GM18868 (cell line): ENCODE measurements around the gene KASH5.
"Not testable (repeated sequence)": the region's sequence is repeated elsewhere in the genome, so short reads cannot be mapped to it uniquely, and the experiment has no call there.

Experiments used
- ATAC-seq: cut with Tn5 transposase; IDR thresholded peaks from one replicate; pipeline ENCODE4 v1.9.1; 2021; ENCODE audit warnings: mild to moderate bottlenecking, moderate library complexity; ENCODE audit not compliant: unreplicated experiment

KASH5 gene

GRCh38 chr19:49453757-49454240 lies 65.8 kb downstream of the KASH5 start:
- no peak for ATAC-seq

DNA sequence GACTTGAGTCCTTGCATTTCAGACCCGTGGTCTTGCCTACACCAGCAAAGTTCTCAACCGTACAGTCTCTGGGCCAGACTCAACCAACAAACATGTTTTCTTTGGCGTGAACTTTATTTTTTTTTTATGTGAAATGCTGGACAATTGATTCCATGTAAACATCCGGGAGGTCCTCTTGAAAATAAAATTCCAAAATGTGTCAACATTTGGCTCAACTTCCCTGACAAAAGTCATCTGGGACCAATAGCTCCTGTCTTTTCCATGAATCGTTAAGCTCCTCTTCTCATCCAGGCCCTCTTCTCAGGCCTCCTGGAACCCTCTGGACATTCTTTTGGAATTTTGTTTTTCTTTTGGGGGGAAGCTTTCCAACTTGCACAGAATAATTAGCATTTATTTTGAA lies 67.7 kb downstream of the KASH5 start:
- no peak for ATAC-seq

GRCh38 chr19:49456326-49456725 lies 68.3 kb downstream of the KASH5 start:
- no peak for ATAC-seq

GRCh38 chr19:49458567-49458903 lies 70.5 kb downstream of the KASH5 start:
- no peak for ATAC-seq

GRCh38 chr19:49459388-49459787 lies 71.3 kb downstream of the KASH5 start:
- ATAC-seq = no peak

GRCh38 chr19:49461130-49461529 lies 73.1 kb downstream of the KASH5 start:
- ATAC-seq = not testable (repeated sequence)

- ATAC-seq = no peak
These were observed 73.6 kb downstream of the KASH5 start for GRCh38 chr19:49461656-49462055.

DNA sequence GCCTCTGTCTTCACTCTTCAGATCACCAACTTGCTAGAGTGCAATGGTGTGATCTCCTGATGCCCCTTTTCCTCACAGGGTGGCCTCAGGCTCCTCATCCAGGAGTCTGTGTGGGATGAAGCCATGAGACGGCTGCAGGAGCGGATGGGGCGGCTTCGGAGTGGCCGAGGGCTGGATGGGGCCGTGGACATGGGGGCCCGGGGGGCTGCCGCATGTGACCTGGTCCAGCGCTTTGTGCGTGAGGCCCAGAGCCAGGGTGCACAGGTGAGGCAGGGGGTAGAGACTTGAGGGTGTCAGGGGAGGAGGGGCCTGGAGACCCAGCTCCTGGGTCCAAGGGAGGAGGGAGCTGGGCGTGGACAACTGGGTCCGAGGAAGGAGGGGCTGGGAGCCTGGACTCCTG lies 74.4 kb downstream of the KASH5 start:
- no peak for ATAC-seq

GRCh38 chr19:49463960-49464740 lies 76.1 kb downstream of the KASH5 start:
- no peak for ATAC-seq

DNA sequence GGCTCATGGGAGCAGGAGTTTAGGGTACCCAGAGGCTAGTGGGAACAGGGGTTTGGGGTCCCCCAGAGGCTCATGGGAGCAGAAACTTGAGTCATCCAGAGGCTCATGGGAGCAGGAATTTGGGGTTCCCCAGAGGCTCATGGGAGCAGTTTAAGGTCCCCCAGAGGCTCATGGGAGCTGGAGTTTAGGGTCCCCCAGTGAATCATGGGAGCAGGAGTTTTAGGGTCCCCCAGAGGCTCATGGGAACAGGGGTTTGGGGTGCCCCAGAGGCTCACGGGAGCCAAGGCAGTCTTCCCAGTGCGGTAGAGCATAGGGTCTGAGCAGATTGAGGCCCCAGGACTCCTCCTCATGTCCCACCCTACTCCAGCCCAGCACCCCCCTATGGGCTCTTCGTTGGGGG lies 77.3 kb downstream of the KASH5 start:
- no peak for ATAC-seq
